ENCODE measurements around the gene RIMS4.

The RIMS4 gene

GRCh38 chr20:44796311-44796710 is 14.0 kb downstream of the RIMS4 start:
- no peak for DNase-seq (ENCODE audit: low read depth in 2 of 2)

- no peak for DNase-seq (ENCODE audit: low read depth in 2 of 2)
These were observed 14.5 kb downstream of the RIMS4 start for GRCh38 chr20:44795836-44796235.

GRCh38 chr20:44792796-44793195 is 17.6 kb downstream of the RIMS4 start:
- no peak for DNase-seq (ENCODE audit: low read depth in 2 of 2)

- no peak for DNase-seq (ENCODE audit: low read depth in 2 of 2)
These were observed 19.5 kb downstream of the RIMS4 start for GRCh38 chr20:44790638-44791393.

- no peak for DNase-seq (ENCODE audit: low read depth in 2 of 2)
These were observed 21.5 kb downstream of the RIMS4 start for GRCh38 chr20:44788706-44789456.

- no peak for DNase-seq (ENCODE audit: low read depth in 2 of 2)
These were observed 23.0 kb downstream of the RIMS4 start for GRCh38 chr20:44787299-44787698.

GRCh38 chr20:44785768-44786167 is 24.6 kb downstream of the RIMS4 start:
- no peak for DNase-seq (ENCODE audit: low read depth in 2 of 2)

GRCh38 chr20:44784688-44785087 is 25.7 kb downstream of the RIMS4 start:
- DNase-seq (ENCODE audit: low read depth in 2 of 2), result no peak

GRCh38 chr20:44781791-44782190 is 28.6 kb downstream of the RIMS4 start:
- no peak for DNase-seq (ENCODE audit: low read depth in 2 of 2)

GRCh38 chr20:44781118-44781517 is 29.2 kb downstream of the RIMS4 start:
- DNase-seq (ENCODE audit: low read depth in 2 of 2), result no peak

- DNase-seq (ENCODE audit: low read depth in 2 of 2), result peak; percentile 21 to 24
These were observed 30.1 kb downstream of the RIMS4 start for GRCh38 chr20:44780226-44780625.

GRCh38 chr20:44776980-44777379 is 33.4 kb downstream of the RIMS4 start:
- no peak for DNase-seq (ENCODE audit: low read depth in 2 of 2)

GRCh38 chr20:44773070-44773829 is 37.1 kb downstream of the RIMS4 start:
- no peak for DNase-seq (ENCODE audit: low read depth in 2 of 2)

GRCh38 chr20:44772636-44773035 is 37.7 kb downstream of the RIMS4 start:
- no peak for DNase-seq (ENCODE audit: low read depth in 2 of 2)

- DNase-seq (ENCODE audit: low read depth in 2 of 2), result no peak
These were observed 39.2 kb downstream of the RIMS4 start for GRCh38 chr20:44771172-44771535.

GRCh38 chr20:44770484-44771171 is 39.7 kb downstream of the RIMS4 start:
- DNase-seq (ENCODE audit: low read depth in 2 of 2), result no peak

- DNase-seq (ENCODE audit: low read depth in 2 of 2), result no peak
These were observed 40.9 kb downstream of the RIMS4 start for GRCh38 chr20:44769481-44769863.

GRCh38 chr20:44768854-44769480 is 41.4 kb downstream of the RIMS4 start:
- no peak for DNase-seq (ENCODE audit: low read depth in 2 of 2)

- no peak for DNase-seq (ENCODE audit: low read depth in 2 of 2)
These were observed 42.1 kb downstream of the RIMS4 start for GRCh38 chr20:44768256-44768655.

GRCh38 chr20:44765701-44766347 is 44.5 kb downstream of the RIMS4 start:
- no peak for DNase-seq (ENCODE audit: low read depth in 2 of 2)

GRCh38 chr20:44765091-44765490 is 45.3 kb downstream of the RIMS4 start:
- DNase-seq (ENCODE audit: low read depth in 2 of 2), result no peak

Measured in stimulated activated CD4-positive, alpha-beta T cell treated with anti-CD3 and anti-CD28 coated beads, Interleukin-4, amount 100 ng/mL, for 48 hours (primary cell).